ENCODE measurements around the gene MPHOSPH9.

MPHOSPH9 gene

DNA sequence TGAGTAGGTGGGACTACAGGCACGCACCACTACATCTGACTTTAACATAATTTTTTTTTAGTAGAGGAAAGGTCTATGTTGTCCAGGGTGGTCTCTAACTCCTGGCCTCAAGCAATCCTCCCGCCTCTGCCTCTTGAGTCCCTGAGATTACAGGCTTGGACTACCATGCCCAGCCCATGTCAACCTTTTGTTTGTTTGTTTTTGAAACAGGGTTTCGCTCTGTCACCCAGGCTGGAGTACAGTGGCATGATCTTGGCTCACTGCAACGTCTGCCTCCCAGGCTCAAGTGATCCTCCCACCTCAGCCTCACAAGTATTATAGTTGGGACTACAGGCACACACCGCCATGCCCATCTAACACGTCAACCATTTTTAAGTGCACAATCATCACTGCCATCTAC, 111.3 kb downstream of the MPHOSPH9 start:
- DNase-seq, result no peak

- DNase-seq, result no peak
Measured at GRCh38 chr12:123120452-123121166, 112.3 kb downstream of the MPHOSPH9 start.

DNA sequence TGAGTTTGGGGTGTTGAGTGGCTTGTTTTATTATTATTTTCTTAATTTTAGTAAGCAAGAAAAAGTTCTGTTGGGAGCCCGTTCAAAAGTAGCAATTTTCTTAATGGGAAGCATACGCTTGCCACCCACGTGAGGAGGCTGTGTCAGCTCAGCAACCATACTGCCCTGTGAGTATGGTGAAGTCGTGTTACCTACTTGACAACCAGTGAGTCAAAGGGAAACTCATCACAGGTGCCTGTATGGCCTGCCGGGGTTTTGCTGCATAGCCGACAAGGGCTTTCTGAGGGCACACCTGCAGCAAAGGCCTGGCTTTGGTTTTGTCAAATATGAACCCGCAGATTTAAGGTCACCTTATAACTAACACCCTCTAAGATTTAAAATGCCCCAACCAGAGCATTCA, 113.1 kb downstream of the MPHOSPH9 start:
- DNase-seq, result peak; percentile 45 to 46

GRCh38 chr12:123118497-123118896, 114.4 kb downstream of the MPHOSPH9 start:
- no peak for DNase-seq

DNA sequence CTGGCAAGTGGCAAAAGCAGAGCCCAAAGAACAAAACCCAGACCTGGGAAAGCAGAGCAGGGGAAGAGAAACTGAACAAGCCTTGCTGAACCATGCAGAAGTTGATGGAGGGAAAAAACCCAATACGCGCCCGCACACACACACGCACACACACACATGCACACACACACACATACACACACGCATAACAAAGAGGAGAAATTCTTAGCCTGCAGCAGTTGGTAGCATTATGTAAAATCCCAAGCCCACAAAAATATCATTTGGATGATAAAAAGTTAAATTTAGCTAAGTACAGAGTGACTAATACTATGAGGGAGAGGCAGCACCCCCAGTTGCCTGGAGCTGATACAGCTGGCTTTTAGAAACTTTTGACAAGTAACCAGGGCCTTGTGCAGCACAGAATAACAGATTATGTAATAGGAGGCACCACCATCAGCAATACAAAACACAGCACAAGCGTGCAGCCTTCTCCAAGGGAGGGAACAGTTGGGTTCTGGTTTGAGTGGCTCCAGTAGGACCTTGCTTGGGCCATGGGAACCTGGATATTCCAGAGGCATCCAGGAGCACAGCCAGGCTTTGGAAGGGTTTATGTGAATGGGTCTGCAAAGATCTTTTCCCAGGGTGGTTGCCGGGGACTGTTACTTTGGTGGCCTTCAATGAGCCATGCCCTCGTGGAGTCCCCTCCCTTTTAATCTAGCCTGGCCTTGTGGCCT, 117.4 kb downstream of the MPHOSPH9 start:
- no peak for DNase-seq

DNA sequence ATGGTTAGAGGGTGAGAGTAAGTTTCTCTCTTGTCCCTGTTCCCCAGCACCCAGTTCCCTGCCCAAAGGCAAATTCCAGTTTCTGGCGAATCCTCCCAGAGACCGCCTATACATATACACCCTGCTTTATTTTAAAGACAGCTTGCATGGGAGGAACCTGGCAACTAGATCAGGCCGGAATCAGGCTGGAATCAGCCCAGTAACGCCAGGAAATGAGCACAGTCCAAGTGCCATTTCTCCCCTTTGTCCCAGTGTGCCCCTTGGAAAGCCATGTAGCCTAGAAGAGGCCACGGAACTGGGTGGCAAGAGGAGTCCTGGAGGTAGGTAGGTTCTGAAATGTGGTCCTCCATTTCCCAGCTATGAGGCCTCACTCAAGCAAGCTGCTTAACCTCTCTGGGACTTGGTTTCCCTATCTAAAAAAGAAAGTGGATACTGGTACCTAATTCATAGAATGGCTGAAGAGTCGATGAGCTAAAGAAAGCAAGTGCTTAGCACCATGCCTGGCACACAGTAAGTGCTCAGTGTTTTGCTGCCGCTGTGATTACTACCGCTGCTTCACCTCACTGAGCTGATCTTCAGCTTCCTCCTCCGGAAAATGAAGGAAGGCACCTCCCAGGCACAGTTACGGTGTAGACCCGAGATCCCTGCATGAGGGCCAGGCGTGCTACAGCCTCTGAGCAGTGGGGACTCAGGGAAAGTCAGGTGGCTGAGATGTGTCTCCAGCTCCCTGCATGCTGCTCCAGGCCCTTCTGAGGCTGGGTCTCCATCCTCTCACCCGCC, 118.4 kb downstream of the MPHOSPH9 start:
- no peak for DNase-seq

GRCh38 chr12:123113026-123113425, 119.9 kb downstream of the MPHOSPH9 start:
- DNase-seq, result no peak

- DNase-seq, result no peak
Measured at GRCh38 chr12:123111498-123112165, 121.3 kb downstream of the MPHOSPH9 start.

DNA sequence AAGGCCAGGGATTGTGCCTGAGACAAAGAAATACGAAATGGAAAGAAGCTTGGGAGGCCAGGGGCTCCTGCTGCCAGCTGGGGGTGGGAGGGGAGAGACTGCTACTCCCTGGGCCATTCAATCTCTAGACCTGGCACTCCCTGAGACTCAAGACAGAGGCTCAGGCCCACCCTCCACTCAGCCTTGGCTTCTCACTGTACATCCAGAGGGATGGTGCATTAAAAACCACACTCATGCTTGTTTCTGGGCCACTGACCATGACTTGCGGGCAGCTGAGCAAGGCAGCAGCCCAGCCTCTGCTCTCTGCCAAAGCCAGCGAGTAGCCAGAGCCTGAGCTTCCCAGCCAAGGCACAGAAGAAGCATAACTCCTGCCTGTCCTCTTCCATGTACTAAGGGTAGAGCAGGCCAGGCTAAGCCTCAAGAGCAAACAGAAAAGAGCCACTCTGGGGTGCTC, 123.6 kb downstream of the MPHOSPH9 start:
- DNase-seq, result no peak

- DNase-seq, result no peak
Measured at GRCh38 chr12:123108682-123109066, 124.3 kb downstream of the MPHOSPH9 start.

GRCh38 chr12:123107926-123108681, 124.8 kb downstream of the MPHOSPH9 start:
- DNase-seq, result no peak

DNA sequence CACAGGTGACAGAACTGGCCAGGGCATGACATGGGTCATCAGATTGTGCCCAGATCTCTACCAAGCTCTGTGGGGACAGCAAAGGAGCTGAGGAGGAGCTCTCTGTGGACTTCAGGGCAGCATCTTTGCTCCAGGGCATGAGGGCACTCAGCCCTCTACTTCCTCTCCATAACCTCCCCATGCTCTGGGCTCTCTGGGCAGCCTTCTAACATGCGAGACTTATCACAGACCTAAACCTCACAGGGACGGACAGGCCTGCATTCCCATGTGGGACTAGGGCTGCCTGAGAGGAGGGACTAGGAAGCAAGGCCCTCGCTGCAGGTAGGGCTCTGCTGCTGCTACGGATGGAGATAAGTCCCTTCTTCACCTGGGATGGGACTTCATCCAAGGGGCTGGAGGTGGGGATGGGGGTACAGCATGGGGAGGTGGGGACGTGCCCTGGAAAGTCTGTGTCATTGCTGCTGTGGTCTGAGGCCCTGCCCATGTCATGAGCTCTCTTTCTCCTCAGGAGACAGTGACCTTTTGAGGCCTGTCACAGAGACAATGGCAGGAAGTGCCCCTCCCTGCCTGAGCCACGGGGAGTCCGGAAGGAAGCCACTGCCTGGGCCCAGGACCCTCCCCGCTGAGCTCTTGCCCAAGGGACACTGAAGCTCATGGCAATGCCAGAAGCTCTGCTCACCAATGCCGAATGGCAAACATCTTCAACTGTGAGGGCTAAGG, 126.1 kb downstream of the MPHOSPH9 start:
- peak; percentile 16 to 38 for DNase-seq

GRCh38 chr12:123105211-123105826, 127.6 kb downstream of the MPHOSPH9 start:
- no peak for DNase-seq

DNA sequence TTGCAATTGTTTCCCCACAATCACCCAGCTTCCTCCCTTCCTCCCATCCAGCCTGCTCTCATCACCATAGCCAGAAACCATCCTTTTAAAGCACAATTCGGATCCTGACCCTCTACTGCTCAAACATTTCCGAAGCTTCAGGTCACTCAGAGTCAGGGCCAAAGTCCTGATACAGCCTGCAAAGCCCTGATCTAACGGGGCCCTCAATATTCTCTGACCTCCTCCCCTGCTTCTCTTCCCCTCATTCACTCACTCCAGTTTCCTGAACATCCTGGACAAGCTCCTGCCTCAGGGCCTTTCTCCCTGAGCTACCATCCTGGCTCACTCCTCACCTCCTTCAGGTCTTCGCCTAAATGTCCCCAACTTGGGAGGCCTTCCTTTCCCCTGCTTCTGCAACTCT, 128.1 kb downstream of the MPHOSPH9 start:
- no peak for DNase-seq
